ENCODE measurements around the gene CABYR. TPM values are rescaled to one million over a fixed set of nuclear protein-coding genes. Genes with fewer than 3 reads are reported as not detected.

CABYR gene
- polyA plus RNA-seq, 1 of the 3 experiments (the other 2 are of a cell fraction): 15.2 TPM

DNA sequence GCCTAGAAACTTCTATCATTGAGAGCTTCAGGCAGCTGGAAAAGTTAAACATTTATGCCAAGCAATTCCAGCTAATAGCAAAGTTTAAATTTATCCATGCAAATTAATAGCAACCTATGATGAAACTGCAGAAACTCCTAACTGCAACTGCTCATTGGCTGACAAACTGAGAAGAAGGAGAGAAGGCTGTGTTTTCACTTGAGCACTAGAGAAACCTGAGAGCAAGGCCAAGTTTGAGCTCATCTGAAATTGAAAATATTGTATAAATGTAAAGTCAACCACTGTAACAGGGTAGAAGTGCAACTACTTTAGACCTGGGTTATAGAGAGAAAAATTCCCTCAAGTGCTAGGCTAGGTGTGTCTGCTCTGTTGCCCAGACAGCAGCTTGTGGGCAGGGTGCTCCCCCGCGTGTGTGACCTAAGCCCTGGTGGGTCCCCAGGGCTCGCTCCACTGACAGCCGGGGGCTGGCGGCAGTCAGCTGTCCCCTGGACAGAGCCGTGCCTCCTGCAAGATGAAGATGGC is 50.2 kb downstream of the CABYR start:
- ChIA-PET CTCF (interaction anchor here (1.0 to 3.3 kb wide), 3 partner anchors 10 to 486 kb away, joined by 3 to 19 read pairs (median 3); no protein-coding TSS in a partner anchor), POLR2A (interaction anchor here (1.0 kb wide), 1 partner anchor 51 kb away, joined by 3 read pairs; the partner anchor contains the start of gene CABYR)
- Histone ChIP-seq H3F3A (replicated peaks; ENCODE audit: insufficient read depth) (peaks cover 7% of the 10 kb centered on the region), H3K9me3 (no peaks in the 10 kb centered on the region), H3K4me1 (ENCODE audit: control insufficient read depth in 1 of 2, insufficient read depth in 2 of 2, low read depth in 1 of 2, low read length in 1 of 2) (peaks cover 3 to 9% of the 10 kb centered on the region in 2 experiments; a peak in 3 of 4 replicates), H2AFZ (ENCODE audit: low read depth) (no peak overlapping the region), H3K4me2 (no peak overlapping the region), H3K9me2 (no peaks in the 10 kb centered on the region), H3K36me3 (replicated peaks in 1 of 2; ENCODE audit: control insufficient read depth in 1 of 2, insufficient read depth in 2 of 2, low read length in 1 of 2) (no peaks in the 10 kb centered on the region), H3K9ac (no peak overlapping the region), H3K79me2 (ENCODE audit: insufficient read depth) (no peaks in the 10 kb centered on the region), H3K27me3 (ENCODE audit: insufficient read depth) (no peaks in the 10 kb centered on the region), H3K4me3 (ENCODE audit: low read depth in 2 of 2, low read length in 1 of 2) (no peak overlapping the region), H4K20me1 (ENCODE audit: insufficient read depth) (no peaks in the 10 kb centered on the region), H3K27ac (ENCODE audit: low read depth in 2 of 2, low read length in 1 of 2) (no peak overlapping the region)
- no peak for DNase-seq
- 100% methylated on average over 2 of the region's 6 CpGs for WGBS (ENCODE audit: low lambda C conversion rate)
- TF ChIP-seq RFX5 (IDR thresholded peaks at IDR 0.05; ENCODE audit: low read length) (peak; percentile 97), FOSL2 (IDR thresholded peaks at IDR 0.05; ENCODE audit: borderline replicate concordance, low read depth) (no peak), SMC3 (IDR thresholded peaks at IDR 0.05; ENCODE audit: low read depth, low read length) (no peak)

DNA sequence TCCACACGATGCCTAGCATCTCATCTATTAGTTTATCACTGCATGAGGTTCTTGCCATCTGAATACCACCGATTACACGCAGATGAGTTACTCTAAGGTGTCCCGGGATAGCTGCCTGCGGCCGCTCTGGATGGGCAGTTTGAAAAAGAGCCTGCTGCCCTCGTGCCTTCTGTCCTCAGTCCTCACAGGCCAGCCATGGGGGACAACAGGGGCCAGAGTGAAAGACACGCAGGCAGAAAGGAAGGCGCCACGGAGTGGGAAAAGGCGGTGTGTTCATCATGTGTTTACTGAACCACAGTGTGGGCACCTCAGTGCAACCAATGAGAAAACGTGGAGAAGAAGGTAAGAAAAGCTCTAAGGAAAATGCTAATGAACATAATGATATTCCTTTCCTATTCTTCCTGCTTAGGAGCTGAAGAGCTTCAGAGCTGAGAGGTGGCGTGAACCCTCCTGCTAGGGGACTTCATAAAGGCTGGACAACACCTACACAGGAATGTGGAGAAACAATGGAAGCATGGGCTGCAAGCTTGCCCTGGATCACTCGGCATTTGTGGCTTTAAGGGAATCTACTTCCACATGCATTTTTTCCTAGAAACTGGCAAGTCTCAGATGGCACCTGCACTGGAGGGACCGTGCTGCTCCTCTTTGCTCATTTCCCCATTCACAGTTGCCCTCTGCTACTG is 50.9 kb downstream of the CABYR start:
- H3K4me3 ChIP-seq (ENCODE audit: low read depth in 2 of 2, low read length in 1 of 2): no peak overlapping the region
- no peak for DNase-seq
- no peak for TF ChIP-seq POLR2AphosphoS5 (IDR thresholded peaks at IDR 0.05; ENCODE audit: low read depth, low read length)
- TF ChIP-seq, protein P1, sequence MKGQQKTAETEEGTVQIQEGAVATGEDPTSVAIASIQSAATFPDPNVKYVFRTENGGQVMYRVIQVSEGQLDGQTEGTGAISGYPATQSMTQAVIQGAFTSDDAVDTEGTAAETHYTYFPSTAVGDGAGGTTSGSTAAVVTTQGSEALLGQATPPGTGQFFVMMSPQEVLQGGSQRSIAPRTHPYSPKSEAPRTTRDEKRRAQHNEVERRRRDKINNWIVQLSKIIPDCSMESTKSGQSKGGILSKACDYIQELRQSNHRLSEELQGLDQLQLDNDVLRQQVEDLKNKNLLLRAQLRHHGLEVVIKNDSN (IDR thresholded peaks at IDR 0.05; ENCODE audit: borderline replicate concordance, low read depth): no peak
- TF ChIP-seq MEF2A (IDR thresholded peaks at IDR 0.05; ENCODE audit: borderline replicate concordance, low read depth): no peak
- TF ChIP-seq NRF1 (IDR thresholded peaks at IDR 0.05; ENCODE audit: low read depth, low read length): no peak
- no peak for TF ChIP-seq JUND (IDR thresholded peaks at IDR 0.05)
- TF ChIP-seq NFIC (IDR thresholded peaks at IDR 0.05; ENCODE audit: borderline replicate concordance): no peak
- no peak for TF ChIP-seq TCF12 (IDR thresholded peaks at IDR 0.05)
- no peak for TF ChIP-seq TAF1 (IDR thresholded peaks at IDR 0.05; ENCODE audit: borderline replicate concordance, low read depth, low read length)
- TF ChIP-seq RAD21 (IDR thresholded peaks at IDR 0.05; ENCODE audit: low read length): no peak
- TF ChIP-seq, protein P2, sequence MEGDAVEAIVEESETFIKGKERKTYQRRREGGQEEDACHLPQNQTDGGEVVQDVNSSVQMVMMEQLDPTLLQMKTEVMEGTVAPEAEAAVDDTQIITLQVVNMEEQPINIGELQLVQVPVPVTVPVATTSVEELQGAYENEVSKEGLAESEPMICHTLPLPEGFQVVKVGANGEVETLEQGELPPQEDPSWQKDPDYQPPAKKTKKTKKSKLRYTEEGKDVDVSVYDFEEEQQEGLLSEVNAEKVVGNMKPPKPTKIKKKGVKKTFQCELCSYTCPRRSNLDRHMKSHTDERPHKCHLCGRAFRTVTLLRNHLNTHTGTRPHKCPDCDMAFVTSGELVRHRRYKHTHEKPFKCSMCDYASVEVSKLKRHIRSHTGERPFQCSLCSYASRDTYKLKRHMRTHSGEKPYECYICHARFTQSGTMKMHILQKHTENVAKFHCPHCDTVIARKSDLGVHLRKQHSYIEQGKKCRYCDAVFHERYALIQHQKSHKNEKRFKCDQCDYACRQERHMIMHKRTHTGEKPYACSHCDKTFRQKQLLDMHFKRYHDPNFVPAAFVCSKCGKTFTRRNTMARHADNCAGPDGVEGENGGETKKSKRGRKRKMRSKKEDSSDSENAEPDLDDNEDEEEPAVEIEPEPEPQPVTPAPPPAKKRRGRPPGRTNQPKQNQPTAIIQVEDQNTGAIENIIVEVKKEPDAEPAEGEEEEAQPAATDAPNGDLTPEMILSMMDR (IDR thresholded peaks at IDR 0.05): no peak
- no peak for TF ChIP-seq SMC3 (IDR thresholded peaks at IDR 0.05; ENCODE audit: low read depth, low read length)
- TF ChIP-seq YY1 (IDR thresholded peaks at IDR 0.05; ENCODE audit: low read depth): no peak
- no peak for TF ChIP-seq EP300 (IDR thresholded peaks at IDR 0.05; ENCODE audit: borderline replicate concordance in 1 of 2, low read depth in 1 of 2, low read length in 1 of 2)
- no peak for TF ChIP-seq GABPA (IDR thresholded peaks at IDR 0.05; ENCODE audit: low read depth)
- TF ChIP-seq, protein P3, sequence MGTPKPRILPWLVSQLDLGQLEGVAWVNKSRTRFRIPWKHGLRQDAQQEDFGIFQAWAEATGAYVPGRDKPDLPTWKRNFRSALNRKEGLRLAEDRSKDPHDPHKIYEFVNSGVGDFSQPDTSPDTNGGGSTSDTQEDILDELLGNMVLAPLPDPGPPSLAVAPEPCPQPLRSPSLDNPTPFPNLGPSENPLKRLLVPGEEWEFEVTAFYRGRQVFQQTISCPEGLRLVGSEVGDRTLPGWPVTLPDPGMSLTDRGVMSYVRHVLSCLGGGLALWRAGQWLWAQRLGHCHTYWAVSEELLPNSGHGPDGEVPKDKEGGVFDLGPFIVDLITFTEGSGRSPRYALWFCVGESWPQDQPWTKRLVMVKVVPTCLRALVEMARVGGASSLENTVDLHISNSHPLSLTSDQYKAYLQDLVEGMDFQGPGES (IDR thresholded peaks at IDR 0.05; ENCODE audit: low read depth, low read length): no peak
- TF ChIP-seq, protein P4, sequence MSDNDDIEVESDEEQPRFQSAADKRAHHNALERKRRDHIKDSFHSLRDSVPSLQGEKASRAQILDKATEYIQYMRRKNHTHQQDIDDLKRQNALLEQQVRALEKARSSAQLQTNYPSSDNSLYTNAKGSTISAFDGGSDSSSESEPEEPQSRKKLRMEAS (IDR thresholded peaks at IDR 0.05; ENCODE audit: low read depth): no peak
- TF ChIP-seq, protein P5, sequence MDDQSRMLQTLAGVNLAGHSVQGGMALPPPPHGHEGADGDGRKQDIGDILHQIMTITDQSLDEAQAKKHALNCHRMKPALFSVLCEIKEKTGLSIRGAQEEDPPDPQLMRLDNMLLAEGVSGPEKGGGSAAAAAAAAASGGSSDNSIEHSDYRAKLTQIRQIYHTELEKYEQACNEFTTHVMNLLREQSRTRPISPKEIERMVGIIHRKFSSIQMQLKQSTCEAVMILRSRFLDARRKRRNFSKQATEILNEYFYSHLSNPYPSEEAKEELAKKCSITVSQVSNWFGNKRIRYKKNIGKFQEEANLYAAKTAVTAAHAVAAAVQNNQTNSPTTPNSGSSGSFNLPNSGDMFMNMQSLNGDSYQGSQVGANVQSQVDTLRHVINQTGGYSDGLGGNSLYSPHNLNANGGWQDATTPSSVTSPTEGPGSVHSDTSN (IDR thresholded peaks at IDR 0.05): no peak
- no peak for TF ChIP-seq CHD2 (IDR thresholded peaks at IDR 0.05; ENCODE audit: low read length, partially characterized antibody)
- no peak for TF ChIP-seq RCOR1 (IDR thresholded peaks at IDR 0.05; ENCODE audit: low read length)
- TF ChIP-seq FOXM1 (IDR thresholded peaks at IDR 0.05; ENCODE audit: low read depth): no peak
- ChIA-PET POLR2A (interaction anchor here (1.0 kb wide), 1 partner anchor 51 kb away, joined by 3 read pairs; the partner anchor contains the start of gene CABYR), CTCF (interaction anchor here (1.0 to 3.3 kb wide), 3 partner anchors 10 to 486 kb away, joined by 3 to 19 read pairs (median 3); no protein-coding TSS in a partner anchor)
- H3K79me2 ChIP-seq (ENCODE audit: insufficient read depth): no peaks in the 10 kb centered on the region
- H3K9me3 ChIP-seq: no peaks in the 10 kb centered on the region
- peak overlapping the region; percentile 66; a peak in 3 of 4 replicates for H3K27ac ChIP-seq (ENCODE audit: low read depth in 2 of 2, low read length in 1 of 2)
- 97% methylated on average over 15 of the region's 15 CpGs for WGBS (ENCODE audit: low lambda C conversion rate)
- H3K27me3 ChIP-seq (ENCODE audit: insufficient read depth): no peaks in the 10 kb centered on the region
- peaks cover 7% of the 10 kb centered on the region for H3F3A ChIP-seq (replicated peaks; ENCODE audit: insufficient read depth)
- no peaks in the 10 kb centered on the region for H3K9me2 ChIP-seq
- peaks cover 3 to 9% of the 10 kb centered on the region in 2 experiments; a peak in 3 of 4 replicates for H3K4me1 ChIP-seq (ENCODE audit: control insufficient read depth in 1 of 2, insufficient read depth in 2 of 2, low read depth in 1 of 2, low read length in 1 of 2)
- no peaks in the 10 kb centered on the region for H4K20me1 ChIP-seq (ENCODE audit: insufficient read depth)
- H3K36me3 ChIP-seq (replicated peaks in 1 of 2; ENCODE audit: control insufficient read depth in 1 of 2, insufficient read depth in 2 of 2, low read length in 1 of 2): peaks cover 0 to 4% of the 10 kb centered on the region in 2 experiments
- no peak overlapping the region for H2AFZ ChIP-seq (ENCODE audit: low read depth)
- no peak overlapping the region for H3K9ac ChIP-seq
- no peak overlapping the region for H3K4me2 ChIP-seq
